Measurements from ENCODE around the gene ADAT2. TPM values are rescaled to one million over a fixed set of nuclear protein-coding genes. Genes with fewer than 3 reads are reported as not detected.

The ADAT2 gene
- total RNA-seq, 2 experiments from 2014 or later, result 29.6 to 31.6 TPM

GRCh38 chr6:143410859-143411270 lies 39.6 kb downstream of the ADAT2 start:
- H3K27me3 Mint-ChIP-seq, result peaks cover 12% of the 10 kb centered on the region
- H3K4me1 Mint-ChIP-seq, result peaks cover 3% of the 10 kb centered on the region
- no peak for DNase-seq
- no peak overlapping the region for H3K27ac Mint-ChIP-seq
- peaks cover 3% of the 10 kb centered on the region for H3K36me3 Mint-ChIP-seq
- H3K4me3 Mint-ChIP-seq, result no peak overlapping the region
- H3K9me3 Mint-ChIP-seq, result no peaks in the 10 kb centered on the region

DNA sequence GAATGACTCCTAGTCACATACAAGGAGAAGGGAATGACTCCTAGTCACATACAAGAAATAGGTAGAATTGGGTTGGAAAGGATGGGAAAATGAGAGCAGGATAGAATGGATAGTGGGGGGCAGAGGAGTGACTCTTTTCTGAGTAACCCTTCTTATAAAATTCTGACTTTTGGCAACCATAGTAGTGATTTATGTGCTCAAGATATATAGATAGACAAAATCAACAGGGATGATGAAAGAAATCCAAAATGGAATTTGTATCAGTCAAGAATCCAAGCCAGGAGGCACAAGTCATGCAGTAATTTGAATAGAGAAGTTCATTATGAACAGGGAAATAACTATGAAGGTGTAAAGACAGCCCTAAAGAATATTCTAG lies 41.7 kb downstream of the ADAT2 start:
- DNase-seq, result no peak
- peaks cover 3% of the 10 kb centered on the region for H3K4me1 Mint-ChIP-seq
- no peaks in the 10 kb centered on the region for H3K36me3 Mint-ChIP-seq
- H3K27me3 Mint-ChIP-seq, result peaks cover 16% of the 10 kb centered on the region
- H3K27ac Mint-ChIP-seq, result no peak overlapping the region
- H3K9me3 Mint-ChIP-seq, result no peaks in the 10 kb centered on the region
- no peak overlapping the region for H3K4me3 Mint-ChIP-seq

- Mint-ChIP-seq H3K9me3 (no peaks in the 10 kb centered on the region), H3K36me3 (no peaks in the 10 kb centered on the region), H3K27me3 (peaks cover 16% of the 10 kb centered on the region), H3K4me1 (peaks cover 1% of the 10 kb centered on the region), H3K4me3 (no peak overlapping the region), H3K27ac (no peak overlapping the region)
- no peak for DNase-seq
Measured at GRCh38 chr6:143408151-143408786, 42.2 kb downstream of the ADAT2 start.

- no peak for DNase-seq
- Mint-ChIP-seq H3K4me3 (no peak overlapping the region), H3K9me3 (no peaks in the 10 kb centered on the region), H3K36me3 (no peaks in the 10 kb centered on the region), H3K27ac (no peak overlapping the region), H3K4me1 (no peaks in the 10 kb centered on the region), H3K27me3 (peaks cover 16% of the 10 kb centered on the region)
Measured at GRCh38 chr6:143406673-143407072, 43.8 kb downstream of the ADAT2 start.

- Mint-ChIP-seq H3K4me3 (no peak overlapping the region), H3K27me3 (peaks cover 16% of the 10 kb centered on the region), H3K4me1 (peaks cover 7% of the 10 kb centered on the region), H3K9me3 (no peaks in the 10 kb centered on the region), H3K27ac (no peak overlapping the region), H3K36me3 (no peaks in the 10 kb centered on the region)
- no peak for DNase-seq
Measured at GRCh38 chr6:143405373-143406154, 44.9 kb downstream of the ADAT2 start.

DNA sequence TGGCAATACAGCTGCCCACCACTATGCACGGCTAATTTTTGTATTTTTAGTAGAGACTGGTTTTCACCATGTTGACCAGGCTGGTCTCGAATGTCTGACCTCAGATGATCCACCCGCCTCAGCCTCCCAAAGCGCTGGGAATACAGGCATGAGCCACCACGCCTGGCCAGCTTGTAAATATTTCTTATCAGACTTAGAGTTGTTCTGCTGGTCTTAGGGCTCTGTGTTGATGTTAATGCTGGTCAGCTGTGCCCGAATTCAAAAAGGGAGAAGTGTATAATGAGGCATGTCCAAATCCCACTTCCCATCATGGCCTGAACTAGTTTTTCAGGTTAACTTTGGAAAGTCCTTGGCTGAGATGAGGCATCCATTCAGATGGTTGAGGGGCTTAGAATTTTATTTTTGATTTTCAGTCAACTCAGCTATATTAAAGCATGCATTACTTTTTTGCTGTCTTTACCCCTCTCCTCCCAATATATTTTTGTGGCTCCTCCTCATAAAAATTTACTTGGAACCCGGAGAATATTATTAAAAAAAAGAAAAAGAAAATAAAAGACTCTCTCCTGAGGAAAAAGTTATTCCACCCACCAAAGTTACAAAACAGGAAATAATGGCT lies 47.7 kb downstream of the ADAT2 start:
- H3K4me3 Mint-ChIP-seq, result no peak overlapping the region
- no peaks in the 10 kb centered on the region for H3K36me3 Mint-ChIP-seq
- DNase-seq, result no peak
- peaks cover 10% of the 10 kb centered on the region for H3K27me3 Mint-ChIP-seq
- H3K9me3 Mint-ChIP-seq, result no peaks in the 10 kb centered on the region
- peaks cover 13% of the 10 kb centered on the region for H3K4me1 Mint-ChIP-seq
- H3K27ac Mint-ChIP-seq, result no peak overlapping the region

DNA sequence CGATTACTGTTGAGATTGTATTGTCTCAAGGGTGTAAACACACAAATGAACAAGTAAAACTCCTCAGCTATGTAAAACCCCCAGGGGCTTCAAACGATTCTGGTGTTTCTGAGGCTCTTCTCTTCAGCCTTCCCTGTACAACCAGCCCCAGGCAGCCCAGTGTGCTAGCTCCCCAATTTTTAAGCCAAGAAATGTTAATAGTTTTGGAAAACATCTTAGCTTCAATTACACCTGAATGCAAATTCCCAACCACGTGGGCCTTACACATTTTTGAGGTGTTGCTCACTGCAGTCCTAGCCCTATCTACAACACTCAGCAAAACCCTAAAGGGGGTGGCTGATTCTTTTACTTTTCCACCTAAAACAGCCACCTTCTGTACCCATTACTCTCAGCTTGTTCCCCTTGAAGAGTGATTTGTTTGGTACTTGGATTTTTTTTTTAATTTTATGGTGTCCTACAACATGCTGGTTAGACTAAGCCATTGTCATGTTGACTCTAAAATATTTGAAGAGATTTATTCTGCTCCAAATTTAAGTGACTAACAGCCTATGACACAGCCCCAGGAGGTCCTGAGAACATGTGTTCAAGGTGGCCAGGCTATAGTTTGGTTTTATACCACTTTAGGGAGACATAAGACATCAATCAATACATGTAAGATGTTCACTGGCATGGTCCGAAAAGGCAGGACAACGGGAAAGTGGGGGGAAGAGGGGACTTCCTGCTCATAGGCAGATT lies 48.7 kb downstream of the ADAT2 start:
- H3K4me1 Mint-ChIP-seq, result peaks cover 13% of the 10 kb centered on the region
- DNase-seq, result no peak
- no peaks in the 10 kb centered on the region for H3K36me3 Mint-ChIP-seq
- no peak overlapping the region for H3K27ac Mint-ChIP-seq
- H3K27me3 Mint-ChIP-seq, result peaks cover 10% of the 10 kb centered on the region
- H3K9me3 Mint-ChIP-seq, result no peaks in the 10 kb centered on the region
- no peak overlapping the region for H3K4me3 Mint-ChIP-seq

DNA sequence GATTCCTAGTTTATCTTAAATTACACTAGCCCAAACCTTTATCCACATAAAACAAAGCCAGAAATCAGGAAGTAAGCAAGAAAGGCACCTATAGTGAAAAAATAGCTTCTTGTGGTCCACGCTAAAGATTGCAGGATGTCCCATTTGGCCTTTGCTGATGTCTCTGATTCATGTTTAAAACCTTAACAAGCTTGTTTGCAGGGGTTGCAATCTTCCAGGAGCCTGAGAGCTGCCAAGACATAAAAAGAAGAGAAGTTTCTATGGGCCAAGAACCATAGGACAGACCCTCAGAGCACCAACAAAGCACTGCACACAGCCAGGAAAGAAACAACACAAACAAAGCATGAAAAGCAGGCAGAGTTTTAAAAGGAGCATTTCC lies 49.4 kb downstream of the ADAT2 start:
- H3K27ac Mint-ChIP-seq, result peak overlapping the region; percentile 10

GRCh38 chr6:143400258-143401067 lies 50.0 kb downstream of the ADAT2 start:
- no peak for DNase-seq
- peaks cover 13% of the 10 kb centered on the region for H3K4me1 Mint-ChIP-seq
- no peak overlapping the region for H3K4me3 Mint-ChIP-seq
- peak overlapping the region; percentile 21 for H3K27ac Mint-ChIP-seq
- H3K9me3 Mint-ChIP-seq, result no peaks in the 10 kb centered on the region
- no peaks in the 10 kb centered on the region for H3K36me3 Mint-ChIP-seq
- H3K27me3 Mint-ChIP-seq, result peaks cover 2% of the 10 kb centered on the region

More for the DNA sequence above, 49.4 kb downstream of the ADAT2 start:
- H3K9me3 Mint-ChIP-seq, result no peaks in the 10 kb centered on the region
- peaks cover 13% of the 10 kb centered on the region for H3K4me1 Mint-ChIP-seq
- H3K4me3 Mint-ChIP-seq, result no peak overlapping the region
- no peaks in the 10 kb centered on the region for H3K36me3 Mint-ChIP-seq
- DNase-seq, result no peak
- H3K27me3 Mint-ChIP-seq, result peaks cover 6% of the 10 kb centered on the region

GRCh38 chr6:143399775-143400174 lies 50.7 kb downstream of the ADAT2 start:
- Mint-ChIP-seq H3K27ac (no peak overlapping the region), H3K4me1 (peaks cover 13% of the 10 kb centered on the region), H3K4me3 (no peak overlapping the region), H3K9me3 (no peaks in the 10 kb centered on the region), H3K27me3 (no peaks in the 10 kb centered on the region), H3K36me3 (no peaks in the 10 kb centered on the region)
- no peak for DNase-seq

- H3K9me3 Mint-ChIP-seq, result no peaks in the 10 kb centered on the region
- H3K4me3 Mint-ChIP-seq, result no peak overlapping the region
- peaks cover 13% of the 10 kb centered on the region for H3K4me1 Mint-ChIP-seq
- no peaks in the 10 kb centered on the region for H3K36me3 Mint-ChIP-seq
- H3K27me3 Mint-ChIP-seq, result no peaks in the 10 kb centered on the region
- H3K27ac Mint-ChIP-seq, result no peak overlapping the region
- no peak for DNase-seq
Measured at GRCh38 chr6:143399176-143399575, 51.3 kb downstream of the ADAT2 start.

GRCh38 chr6:143397227-143398222 lies 53.0 kb downstream of the ADAT2 start:
- Mint-ChIP-seq H3K4me3 (no peak overlapping the region), H3K36me3 (no peaks in the 10 kb centered on the region), H3K4me1 (peaks cover 13% of the 10 kb centered on the region), H3K27ac (no peak overlapping the region), H3K27me3 (no peaks in the 10 kb centered on the region), H3K9me3 (no peaks in the 10 kb centered on the region)
- DNase-seq, result peak; percentile 3

- peaks cover 13% of the 10 kb centered on the region for H3K4me1 Mint-ChIP-seq
- no peak overlapping the region for H3K4me3 Mint-ChIP-seq
- H3K9me3 Mint-ChIP-seq, result no peaks in the 10 kb centered on the region
- DNase-seq, result no peak
- H3K27me3 Mint-ChIP-seq, result no peaks in the 10 kb centered on the region
- H3K36me3 Mint-ChIP-seq, result no peaks in the 10 kb centered on the region
- H3K27ac Mint-ChIP-seq, result no peak overlapping the region
Measured at GRCh38 chr6:143396497-143397226, 53.8 kb downstream of the ADAT2 start.
